Mucosa of descending colon (tissue), 3 donors: Measurements from ENCODE around the gene NONO. TPM values are rescaled to one million over a fixed set of nuclear protein-coding genes. Genes with fewer than 3 reads are reported as not detected.
A peak's percentile ranks its signal among the peaks of the same experiment; 100 is the strongest.

ENCODE experiments used
- ATAC-seq: fragments of 200-7000 bp; cut with Tn5 transposase; one replicate; pipeline ENCODE4 v1.9.1; 2020; ENCODE audit warnings: mild to moderate bottlenecking, moderate library complexity
- DNase-seq, 3 donors: peaks; one replicate each; pipeline ENCODE4 v3.0.0-alpha.2; 2020
- H3K36me3 ChIP-seq: fragments of 200-600 bp; one replicate; pipeline ENCODE4 v1.8.0; 2021; ENCODE audit warnings: low read depth, mild to moderate bottlenecking
- H3K4me1 ChIP-seq: fragments of 200-600 bp; one replicate; pipeline ENCODE4 v1.8.0; 2021; ENCODE audit warnings: low read depth, mild to moderate bottlenecking
- H3K4me3 ChIP-seq: fragments of 200-600 bp; one replicate; pipeline ENCODE4 v1.8.0; 2021; ENCODE audit warnings: mild to moderate bottlenecking
- H3K9me3 ChIP-seq: fragments of 200-600 bp; one replicate; pipeline ENCODE4 v1.8.0; 2021; ENCODE audit warnings: mild to moderate bottlenecking
- intact Hi-C, 2 donors: fragments of 100-400 bp; cut with DNase I in 1 of 2; cut with micrococcal nuclease in 1 of 2; formaldehyde crosslinking; loops; one replicate each; pipeline versions ENCODE4 v1.11.0 to v1.11.1; 2022; cut with DNase I, micrococcal nuclease
- total RNA-seq, 3 donors: library from RNA; stranded (reverse); fragmentation: NEBNext Ultra II Directional in 2 of 3; extraction: Animal tissue kit (Norgen Biotek cat#: 25700) in 2 of 3; gene quantifications; one replicate each; pipeline versions ENCODE4 v1.2.1 to v1.2.4, GENCODE V29; 2021 to 2023
- TF ChIP-seq, protein P1 (sequence below): fragments of 200-600 bp; IDR thresholded peaks from one replicate; pipeline ENCODE4 v1.8.0; 2022; ENCODE audit warnings: antibody characterized with exemption, mild to moderate bottlenecking
- donor health status: DM: no; HTN: no; CAD: no; lungs with moderate emphysema.
- donor health status: DM: no; HTN: no; CAD: no.
- donor health status: DM: no; HTN: yes; CAD: no.

The NONO gene
- total RNA-seq, 3 donors from 2014 or later: 166 to 218 (median 197) TPM

DNA sequence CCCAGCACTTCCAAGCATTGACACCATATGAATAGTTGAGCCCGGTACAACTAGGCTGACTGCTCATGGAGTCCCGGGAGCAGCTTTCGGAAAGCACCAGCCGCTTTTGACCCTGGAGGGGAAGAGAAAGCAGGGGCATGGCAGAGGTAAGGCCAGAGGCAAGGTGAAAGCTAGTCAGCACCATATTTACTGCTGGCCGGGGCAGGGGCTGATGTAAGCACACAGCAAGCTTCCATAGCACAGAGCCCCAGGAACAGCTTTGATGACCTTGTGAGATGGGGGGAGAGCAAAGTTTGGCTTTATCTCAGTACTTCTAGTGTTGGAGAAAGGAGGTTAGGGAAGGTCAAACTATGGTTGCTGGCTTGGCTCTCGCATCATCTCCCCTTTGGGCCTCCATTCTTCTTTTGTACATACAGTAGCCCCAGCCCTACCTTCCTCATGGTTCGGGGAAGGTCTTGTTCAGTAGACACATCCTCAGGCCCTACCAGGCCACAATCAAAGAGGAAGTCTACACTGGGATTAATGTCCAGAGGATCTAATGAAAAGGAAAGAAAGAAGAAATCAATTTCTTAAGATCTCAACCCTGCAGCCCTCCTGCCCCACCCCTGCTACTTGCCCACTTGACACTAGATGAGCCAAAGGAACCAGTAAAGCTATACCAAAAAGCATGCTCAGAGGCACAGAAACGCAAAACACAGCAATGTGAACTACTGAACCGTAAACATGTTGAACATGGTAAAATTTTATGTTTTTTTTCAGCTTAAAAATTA is 38.9 kb upstream of the NONO start:
- DNase-seq (no peak), ATAC-seq (no peak)
- Histone ChIP-seq H3K36me3 (no peaks in the 10 kb centered on the region), H3K9me3 (no peaks in the 10 kb centered on the region), H3K4me1 (no peaks in the 10 kb centered on the region), H3K4me3 (no peak overlapping the region)
- TF ChIP-seq, protein P1, sequence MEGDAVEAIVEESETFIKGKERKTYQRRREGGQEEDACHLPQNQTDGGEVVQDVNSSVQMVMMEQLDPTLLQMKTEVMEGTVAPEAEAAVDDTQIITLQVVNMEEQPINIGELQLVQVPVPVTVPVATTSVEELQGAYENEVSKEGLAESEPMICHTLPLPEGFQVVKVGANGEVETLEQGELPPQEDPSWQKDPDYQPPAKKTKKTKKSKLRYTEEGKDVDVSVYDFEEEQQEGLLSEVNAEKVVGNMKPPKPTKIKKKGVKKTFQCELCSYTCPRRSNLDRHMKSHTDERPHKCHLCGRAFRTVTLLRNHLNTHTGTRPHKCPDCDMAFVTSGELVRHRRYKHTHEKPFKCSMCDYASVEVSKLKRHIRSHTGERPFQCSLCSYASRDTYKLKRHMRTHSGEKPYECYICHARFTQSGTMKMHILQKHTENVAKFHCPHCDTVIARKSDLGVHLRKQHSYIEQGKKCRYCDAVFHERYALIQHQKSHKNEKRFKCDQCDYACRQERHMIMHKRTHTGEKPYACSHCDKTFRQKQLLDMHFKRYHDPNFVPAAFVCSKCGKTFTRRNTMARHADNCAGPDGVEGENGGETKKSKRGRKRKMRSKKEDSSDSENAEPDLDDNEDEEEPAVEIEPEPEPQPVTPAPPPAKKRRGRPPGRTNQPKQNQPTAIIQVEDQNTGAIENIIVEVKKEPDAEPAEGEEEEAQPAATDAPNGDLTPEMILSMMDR: no peak
- intact Hi-C loops: no loop called here

DNA sequence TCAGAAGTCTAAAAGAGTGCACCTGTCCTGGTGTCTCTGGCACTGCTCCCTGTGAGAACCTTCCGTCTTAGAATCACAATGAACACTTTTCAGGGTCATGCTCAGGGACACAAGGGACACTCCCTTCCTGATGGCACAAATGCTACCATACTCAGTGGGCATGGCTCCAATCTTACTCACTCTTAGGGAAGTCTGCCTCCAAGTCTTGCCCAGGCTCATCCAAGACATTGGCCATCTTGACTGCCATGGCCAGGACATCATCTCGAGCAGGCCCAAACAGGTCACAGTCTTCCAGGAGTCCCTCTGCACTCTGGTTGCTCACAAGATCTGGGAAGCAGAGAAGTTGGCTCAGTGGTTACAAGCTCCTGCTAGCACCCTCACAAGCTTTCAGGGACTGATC is 38.3 kb upstream of the NONO start:
- intact Hi-C loops: no loop called here
- ATAC-seq: peak; percentile 35
- Histone ChIP-seq H3K4me3 (no peak overlapping the region), H3K36me3 (no peaks in the 10 kb centered on the region), H3K9me3 (no peaks in the 10 kb centered on the region), H3K4me1 (no peaks in the 10 kb centered on the region)
- DNase-seq: no peak
- TF ChIP-seq, protein P1: no peak

DNA sequence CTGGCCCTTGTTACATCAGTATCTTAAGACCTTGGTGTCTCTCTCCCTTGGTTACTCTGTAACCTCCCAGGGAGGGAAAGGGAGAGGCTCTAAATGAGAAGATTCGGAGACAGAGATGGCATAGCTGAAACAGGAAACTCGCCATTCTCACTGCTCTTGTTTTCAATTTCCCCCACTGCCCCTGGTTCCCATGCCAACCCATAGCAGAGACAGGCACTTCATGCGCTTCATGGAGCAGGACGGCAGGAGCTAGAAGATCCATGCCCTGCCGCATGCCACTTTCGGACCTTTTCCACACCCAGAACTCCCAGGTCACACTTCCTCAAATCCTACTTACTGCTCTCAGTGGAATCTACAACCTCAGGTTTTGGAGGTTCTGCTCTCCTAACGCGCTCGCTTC is 32.6 kb upstream of the NONO start:
- ATAC-seq: no peak
- TF ChIP-seq, protein P1: no peak
- DNase-seq: no peak
- no peaks in the 10 kb centered on the region for H3K9me3 ChIP-seq
- intact Hi-C loops: no loop called here
- H3K4me3 ChIP-seq: no peak overlapping the region
- H3K4me1 ChIP-seq: no peaks in the 10 kb centered on the region
- no peaks in the 10 kb centered on the region for H3K36me3 ChIP-seq

DNA sequence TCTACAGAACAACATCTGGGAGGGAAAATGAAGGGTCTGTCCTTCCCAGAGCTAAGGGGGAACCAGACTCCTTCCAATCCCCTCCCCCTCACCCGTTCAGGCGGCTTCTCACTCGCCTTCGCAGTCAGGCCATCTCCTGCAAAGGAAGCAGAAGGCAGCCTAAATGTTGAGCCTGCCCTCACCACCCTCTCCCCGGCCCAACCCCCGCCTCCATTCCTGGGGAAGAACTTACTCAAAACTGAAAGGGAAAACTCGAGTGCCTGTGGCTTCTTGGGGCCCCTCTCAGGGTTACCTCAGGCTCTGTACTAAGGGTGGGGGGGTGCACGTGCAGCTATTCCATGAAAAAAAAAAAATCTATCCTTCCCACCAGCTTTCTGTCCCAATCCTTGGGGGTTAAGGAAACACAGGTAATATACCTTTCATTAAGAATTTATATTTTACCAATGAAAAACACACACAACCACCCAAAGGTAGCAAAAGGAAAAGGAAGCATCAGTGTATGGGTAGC is 31.9 kb upstream of the NONO start:
- Histone ChIP-seq H3K4me1 (no peaks in the 10 kb centered on the region), H3K4me3 (no peak overlapping the region), H3K9me3 (no peaks in the 10 kb centered on the region), H3K36me3 (no peaks in the 10 kb centered on the region)
- intact Hi-C loops: no loop called here
- TF ChIP-seq, protein P1: no peak
- ATAC-seq: no peak
- DNase-seq: no peak

DNA sequence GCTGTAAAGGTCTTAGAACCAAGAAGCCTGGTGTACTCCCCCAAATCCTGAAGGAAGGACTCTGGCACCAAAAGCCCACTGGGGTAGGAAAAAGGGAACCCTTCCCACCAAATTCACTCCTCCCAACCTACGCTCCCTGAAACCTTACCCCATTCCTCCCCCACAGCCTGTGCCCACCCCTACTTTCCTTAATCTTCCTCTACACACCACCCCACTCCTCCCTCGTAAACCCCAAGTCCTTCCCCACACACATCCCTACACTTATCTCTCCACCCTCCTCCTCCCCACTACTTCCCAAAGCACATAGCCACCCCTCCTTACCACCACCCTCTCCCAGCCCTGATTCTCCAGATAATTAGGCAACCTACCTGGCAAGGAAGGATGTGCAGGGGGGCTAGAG is 31.2 kb upstream of the NONO start:
- H3K9me3 ChIP-seq: no peaks in the 10 kb centered on the region
- no peak overlapping the region for H3K4me3 ChIP-seq
- DNase-seq: no peak
- no peaks in the 10 kb centered on the region for H3K4me1 ChIP-seq
- intact Hi-C loops: no loop called here
- H3K36me3 ChIP-seq: no peaks in the 10 kb centered on the region
- ATAC-seq: no peak
- TF ChIP-seq, protein P1: no peak
